CD8-positive, alpha-beta memory T cell (primary cell): ENCODE measurements around the gene AGR2. TPM values are rescaled to one million over a fixed set of nuclear protein-coding genes. Genes with fewer than 3 reads are reported as not detected.
"Not testable (repeated sequence)": the region's sequence is repeated elsewhere in the genome, so short reads cannot be mapped to it uniquely, and the experiment has no call there.

ENCODE experiments used
- CTCF ChIA-PET: fragments of 350-600 bp; sonication (Branson Sonifier 250); formaldehyde crosslinking; loops from one replicate; lab custom pipeline; 2021; ENCODE audit warnings: antibody characterized with exemption; lab: Charles Lee
- POLR2A ChIA-PET: fragments of 350-600 bp; sonication (Branson Sonifier 250); formaldehyde crosslinking; loops from one replicate; lab custom pipeline; 2021; ENCODE audit warnings: antibody characterized with exemption; lab: Charles Lee
- DNase-seq, 5 donors: peaks; one replicate each; pipeline versions ENCODE4 v3.0.0 to v3.0.0-alpha.2; 2020 to 2022; ENCODE audit warnings: mixed read lengths in 1 of 5
- H3K27ac ChIP-seq: one replicate; pipeline ENCODE4 v1.7.0; 2013; ENCODE audit warnings: low read depth, mild to moderate bottlenecking, low read length, moderate library complexity
- H3K27me3 ChIP-seq: 2 replicates; pipeline ENCODE4 v1.7.0; 2013; ENCODE audit warnings: low read length, mild to moderate bottlenecking; ENCODE audit not compliant: insufficient read depth, poor library complexity, severe bottlenecking
- H3K36me3 ChIP-seq: 2 replicates; pipeline ENCODE4 v1.7.0; 2013; ENCODE audit warnings: mild to moderate bottlenecking, low read length, moderate library complexity; ENCODE audit not compliant: insufficient read depth
- H3K4me1 ChIP-seq: 2 replicates; pipeline ENCODE4 v1.7.0; 2013; ENCODE audit warnings: mild to moderate bottlenecking, low read length, moderate library complexity; ENCODE audit not compliant: insufficient read depth
- H3K4me3 ChIP-seq: 2 replicates; pipeline ENCODE4 v1.7.0; 2013; ENCODE audit warnings: mild to moderate bottlenecking, low read length
- H3K9me3 ChIP-seq: 2 replicates; pipeline ENCODE4 v1.7.0; 2013; ENCODE audit warnings: mild to moderate bottlenecking, low read length
- H3K27ac Mint-ChIP-seq, 8 donors: one replicate each; pipeline ENCODE4 v1.8.0; 2020 to 2021; ENCODE audit warnings: mixed read lengths in 8 of 8, mild to moderate bottlenecking in 6 of 8, inconsistent platforms in 3 of 8, moderate library complexity in 3 of 8
- H3K27me3 Mint-ChIP-seq, 2 donors: one replicate each; pipeline ENCODE4 v1.8.0; 2020 to 2021; ENCODE audit warnings: mixed read lengths in 2 of 2, mild to moderate bottlenecking in 1 of 2, moderate library complexity in 1 of 2
- H3K36me3 Mint-ChIP-seq, 3 donors: one replicate each; pipeline ENCODE4 v1.8.0; 2020 to 2021; ENCODE audit warnings: mixed read lengths in 3 of 3, inconsistent platforms in 1 of 3, mild to moderate bottlenecking in 1 of 3
- H3K4me1 Mint-ChIP-seq, 3 donors: one replicate each; pipeline ENCODE4 v1.8.0; 2020 to 2021; ENCODE audit warnings: mixed read lengths in 3 of 3, inconsistent platforms in 1 of 3, mild to moderate bottlenecking in 1 of 3
- H3K4me3 Mint-ChIP-seq, 7 donors: one replicate each; pipeline ENCODE4 v1.8.0; 2020 to 2021; ENCODE audit warnings: mixed read lengths in 7 of 7, mild to moderate bottlenecking in 6 of 7, moderate library complexity in 4 of 7, inconsistent platforms in 2 of 7
- H3K9me3 Mint-ChIP-seq, 5 donors: one replicate each; pipeline ENCODE4 v1.8.0; 2020 to 2022; ENCODE audit warnings: mixed read lengths in 5 of 5, mild to moderate bottlenecking in 3 of 5, moderate library complexity in 2 of 5, inconsistent platforms in 1 of 5
- polyA plus RNA-seq: library from polyadenylated mRNA; unstranded; fragments of 300-500 nt; fragmentation: Illumina TruSeq; gene quantifications from one replicate; pipeline ENCODE4 v1.2.3, GENCODE V29; 2021
- total RNA-seq, 2 experiments: library from RNA; stranded (reverse); gene quantifications; one replicate each; pipeline ENCODE4 v1.2.3, GENCODE V29; 2021

AGR2 gene
- total RNA-seq = not detected
- polyA plus RNA-seq = not detected

DNA sequence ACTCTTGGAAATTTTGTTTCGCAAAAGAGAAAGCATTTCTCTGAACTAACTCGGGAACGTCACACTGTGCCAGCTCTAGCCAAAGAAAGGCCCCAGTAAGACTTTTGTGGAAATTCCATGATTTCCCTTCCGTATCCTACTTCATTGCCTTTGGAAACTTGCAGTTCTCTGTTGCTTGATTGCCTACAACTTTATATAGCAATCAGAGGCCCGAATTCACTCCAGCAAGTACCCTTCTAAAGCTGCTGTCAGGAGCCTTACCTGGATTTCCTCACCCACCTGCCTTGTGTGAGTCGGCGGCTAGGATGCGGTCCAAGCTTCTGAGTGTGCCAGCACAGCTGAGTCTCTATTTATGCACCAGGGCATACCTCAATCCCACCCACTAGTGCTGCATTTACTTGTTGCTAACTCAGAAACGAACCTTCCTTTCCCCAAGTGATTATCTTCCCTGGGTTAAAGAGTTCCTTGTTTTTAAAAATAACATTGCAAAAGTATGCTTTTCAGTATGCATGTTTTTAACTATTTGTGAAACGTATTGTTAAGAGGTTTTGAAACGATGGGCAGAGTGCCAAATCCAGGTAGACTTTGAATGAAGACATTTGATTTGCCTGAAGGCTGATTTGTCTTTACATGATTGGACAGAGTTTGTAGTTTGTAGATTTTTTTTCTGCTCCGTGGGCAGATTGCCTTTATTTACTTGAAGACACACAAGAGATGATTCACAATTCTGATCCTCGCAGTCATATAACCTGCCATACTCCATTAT, at the start of gene AGR2:
Gene AGR2 (minus strand): TSS at position 326 of the 766 bp plus-strand sequence. CDS start 3,203 bp downstream, outside the sequence.
- Mint-ChIP-seq H3K36me3 (no peaks in the 10 kb centered on the region), H3K9me3 (no peaks in the 10 kb centered on the region), H3K4me3 (no peak within 1 kb of the TSS), H3K27me3 (peaks cover 3 to 11% of the 10 kb centered on the region in 2 donors), H3K27ac (no peak within 1 kb of the TSS), H3K4me1 (no peaks in the 10 kb centered on the region)
- no peaks in the 10 kb centered on the region for H3K27me3 ChIP-seq
- H3K27ac ChIP-seq = no peak within 1 kb of the TSS
- CTCF ChIA-PET = no interaction called here
- no peak within 1 kb of the TSS for H3K4me3 ChIP-seq
- POLR2A ChIA-PET = no interaction called here
- no peaks in the 10 kb centered on the region for H3K36me3 ChIP-seq
- no peaks in the 10 kb centered on the region for H3K9me3 ChIP-seq
- no peaks in the 10 kb centered on the region for H3K4me1 ChIP-seq
- DNase-seq = no peak

DNA sequence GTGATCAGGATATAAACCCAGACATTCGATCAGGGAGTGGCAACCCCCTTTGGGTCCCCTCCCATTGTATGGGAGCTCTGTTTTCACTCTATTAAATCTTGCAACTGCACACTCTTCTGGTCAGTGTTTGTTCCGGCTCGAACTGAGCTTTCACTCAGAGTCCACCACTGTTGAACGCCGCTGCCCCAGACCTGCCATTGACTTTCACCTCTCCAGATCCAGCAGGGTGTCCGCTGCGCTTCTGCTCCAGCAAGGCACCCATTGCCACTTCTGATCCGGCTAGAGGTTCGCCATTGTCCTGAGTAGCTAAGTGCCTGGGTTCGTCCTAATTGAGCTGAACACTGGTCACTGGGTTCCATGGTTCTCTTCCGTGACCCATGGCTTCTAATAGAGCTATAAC, 48.4 kb upstream of the AGR2 start:
- H3K4me3 ChIP-seq, H3K4me3 Mint-ChIP-seq, H3K9me3 Mint-ChIP-seq, DNase-seq, H3K27me3 ChIP-seq, H3K4me1 ChIP-seq, H3K4me1 Mint-ChIP-seq, H3K27ac Mint-ChIP-seq, H3K36me3 Mint-ChIP-seq, H3K9me3 ChIP-seq, POLR2A ChIA-PET, H3K36me3 ChIP-seq, CTCF ChIA-PET, H3K27ac ChIP-seq: not testable (repeated sequence)
- H3K27me3 Mint-ChIP-seq = peaks cover 8 to 52% of the 10 kb centered on the region in 2 donors

DNA sequence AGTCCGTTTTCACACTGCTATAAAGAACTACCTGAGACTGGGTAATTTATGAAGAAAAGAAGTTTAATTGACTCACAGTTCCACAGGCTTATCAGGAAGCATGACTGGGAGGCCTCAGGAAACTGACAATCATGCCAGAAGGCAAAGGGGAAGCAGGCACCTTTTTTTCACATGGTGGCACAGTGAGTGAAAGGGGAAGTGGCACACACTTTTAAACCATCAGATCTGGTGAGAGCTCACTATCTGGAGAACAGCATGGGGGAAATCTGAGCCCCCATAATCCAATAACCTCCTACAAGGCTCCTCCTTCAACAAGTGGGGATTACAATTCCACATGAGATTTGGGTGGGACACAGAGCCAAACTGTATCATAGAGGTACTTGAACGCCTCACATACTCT, 47.0 kb upstream of the AGR2 start:
- Mint-ChIP-seq H3K4me1 (no peaks in the 10 kb centered on the region), H3K4me3 (no peak overlapping the region), H3K9me3 (peaks cover 0 to 2% (median 0%) of the 10 kb centered on the region in 5 donors), H3K27ac (no peak overlapping the region), H3K27me3 (peaks cover 8 to 57% of the 10 kb centered on the region in 2 donors), H3K36me3 (no peaks in the 10 kb centered on the region)
- ChIA-PET CTCF (no interaction called here), POLR2A (no interaction called here)
- no peak for DNase-seq
- Histone ChIP-seq H3K27me3 (no peaks in the 10 kb centered on the region), H3K4me1 (no peaks in the 10 kb centered on the region), H3K9me3 (no peaks in the 10 kb centered on the region), H3K4me3 (no peak overlapping the region), H3K36me3 (no peaks in the 10 kb centered on the region), H3K27ac (no peak overlapping the region)

DNA sequence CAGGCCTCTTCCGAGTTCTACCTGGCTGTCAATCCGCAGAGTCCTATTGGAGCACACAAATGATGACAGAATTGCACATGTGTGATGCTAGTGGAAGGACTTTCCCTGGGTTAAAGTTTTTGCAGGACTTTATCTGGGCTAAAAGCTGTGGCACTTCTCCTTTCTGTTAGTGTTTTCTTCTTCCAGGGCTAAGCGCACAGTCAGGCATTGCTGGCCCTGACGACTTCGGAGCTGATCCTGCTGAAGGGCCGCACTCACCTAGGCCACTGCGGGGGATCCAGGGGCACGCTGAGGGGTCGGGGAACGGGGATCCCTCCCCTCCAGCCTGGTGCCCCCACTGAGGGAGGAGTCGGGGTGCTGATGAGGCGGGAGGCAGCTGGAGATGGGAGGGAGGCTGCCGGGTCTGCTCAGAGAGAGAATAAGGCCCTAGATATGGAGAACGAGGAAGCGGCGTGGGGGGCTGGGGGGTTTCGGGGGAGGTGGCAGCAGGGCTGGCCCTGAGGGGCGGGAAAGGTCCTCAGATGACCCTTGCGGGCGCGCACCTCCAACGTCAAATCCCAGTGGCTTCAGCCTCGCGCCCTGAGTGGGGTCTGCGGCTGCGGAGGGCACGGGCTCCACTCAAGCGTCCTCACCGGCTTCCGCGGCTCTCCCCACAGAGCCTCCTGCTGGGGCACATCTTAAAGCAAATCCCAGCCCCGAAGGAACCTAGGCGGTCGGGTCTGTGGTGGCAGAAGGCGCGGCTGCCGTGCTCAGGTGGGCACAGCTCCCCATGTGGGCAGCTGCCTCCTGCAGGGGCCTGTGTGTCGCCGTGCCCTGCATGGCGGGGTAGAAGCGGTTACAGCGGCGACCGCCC, 46.0 kb upstream of the AGR2 start:
- Histone ChIP-seq H3K27me3 (no peaks in the 10 kb centered on the region), H3K36me3 (no peaks in the 10 kb centered on the region), H3K4me1 (no peaks in the 10 kb centered on the region), H3K9me3 (no peaks in the 10 kb centered on the region), H3K4me3 (no peak overlapping the region), H3K27ac (no peak overlapping the region)
- Mint-ChIP-seq H3K27ac (no peak overlapping the region), H3K27me3 (peaks cover 8 to 60% of the 10 kb centered on the region in 2 donors), H3K36me3 (no peaks in the 10 kb centered on the region), H3K9me3 (peaks cover 0 to 2% (median 0%) of the 10 kb centered on the region in 5 donors), H3K4me3 (peak overlapping the region in 1 of 7 donors; percentile 32), H3K4me1 (no peaks in the 10 kb centered on the region)
- ChIA-PET CTCF (no interaction called here), POLR2A (no interaction called here)
- no peak for DNase-seq

DNA sequence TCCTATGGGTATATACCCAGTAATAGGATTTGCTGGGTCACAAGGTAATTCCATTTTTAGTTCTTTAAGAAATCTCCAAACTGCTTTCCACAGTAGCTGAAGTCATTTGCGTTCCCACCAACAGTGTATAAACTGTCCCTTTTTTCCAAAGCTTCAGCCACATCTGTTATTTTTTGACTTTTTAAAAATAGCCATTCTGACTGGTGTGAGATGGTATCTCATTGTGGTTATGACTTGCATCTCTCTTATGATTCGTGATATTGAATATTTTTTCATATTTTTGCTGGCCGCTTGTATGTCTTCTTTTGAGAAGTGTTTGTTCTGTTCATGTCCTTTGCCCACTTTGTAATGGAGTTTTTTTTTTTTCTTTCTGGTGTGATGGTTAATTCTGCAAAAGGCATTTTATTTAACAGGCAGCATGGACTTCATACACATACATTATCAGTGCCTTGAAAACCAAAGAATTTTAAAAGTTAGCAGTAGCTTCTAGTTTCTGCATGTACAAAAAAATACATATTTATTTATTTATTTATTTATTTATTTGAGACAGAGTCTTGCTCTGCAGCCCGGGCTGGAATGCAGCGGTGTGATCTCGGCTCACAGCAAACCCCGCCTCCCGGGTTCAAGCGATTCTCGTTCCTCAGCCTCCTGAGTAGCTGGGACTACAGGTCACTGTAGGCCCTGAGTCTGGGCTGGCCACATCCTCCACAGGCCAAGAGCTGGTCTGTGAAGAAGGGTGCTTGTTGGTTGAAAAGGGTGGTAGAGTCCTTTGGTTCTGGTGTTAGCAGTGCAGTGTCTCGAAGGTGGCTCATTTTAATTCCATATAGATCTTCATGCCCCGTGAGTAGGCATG, 44.7 kb upstream of the AGR2 start:
- no peaks in the 10 kb centered on the region for H3K4me1 ChIP-seq
- Mint-ChIP-seq H3K27ac (no peak overlapping the region), H3K27me3 (peaks cover 7 to 60% of the 10 kb centered on the region in 2 donors), H3K4me3 (no peak overlapping the region), H3K36me3 (no peaks in the 10 kb centered on the region), H3K4me1 (no peaks in the 10 kb centered on the region), H3K9me3 (peaks cover 0 to 2% (median 0%) of the 10 kb centered on the region in 5 donors)
- H3K9me3 ChIP-seq = no peaks in the 10 kb centered on the region
- no peak for DNase-seq
- no peak overlapping the region for H3K27ac ChIP-seq
- H3K4me3 ChIP-seq = no peak overlapping the region
- ChIA-PET CTCF (no interaction called here), POLR2A (no interaction called here)
- H3K36me3 ChIP-seq = no peaks in the 10 kb centered on the region
- H3K27me3 ChIP-seq = no peaks in the 10 kb centered on the region

DNA sequence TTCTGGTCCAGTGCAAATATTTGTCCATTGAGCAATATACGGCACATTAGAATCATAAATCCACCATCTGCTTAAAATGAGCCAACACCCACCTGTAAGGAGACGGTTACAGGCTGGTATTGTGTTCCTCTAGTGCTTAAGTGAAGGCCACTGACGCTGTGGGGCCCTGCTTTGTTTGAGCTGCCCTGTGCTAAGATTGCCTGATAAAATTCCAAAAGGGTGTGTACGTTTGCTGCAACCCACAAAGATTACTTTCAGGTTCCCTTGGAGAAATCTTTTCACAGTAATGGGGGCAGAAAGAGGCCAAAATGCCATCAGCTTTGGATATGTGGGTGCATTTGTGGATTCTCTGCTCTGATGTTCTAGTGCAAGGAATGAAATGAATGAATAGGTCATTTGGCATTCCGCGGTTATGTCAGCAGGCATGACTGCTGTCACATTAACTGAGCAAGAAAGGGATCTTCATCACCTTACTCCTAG, 42.6 kb upstream of the AGR2 start:
- H3K4me3 ChIP-seq = no peak overlapping the region
- H3K9me3 ChIP-seq = no peaks in the 10 kb centered on the region
- H3K27me3 Mint-ChIP-seq = peaks cover 8 to 52% of the 10 kb centered on the region in 2 donors
- ChIA-PET CTCF (no interaction called here), POLR2A (no interaction called here)
- no peak overlapping the region for H3K27ac ChIP-seq
- peaks cover 0 to 2% (median 0%) of the 10 kb centered on the region in 5 donors for H3K9me3 Mint-ChIP-seq
- no peaks in the 10 kb centered on the region for H3K36me3 ChIP-seq
- H3K27me3 ChIP-seq = no peaks in the 10 kb centered on the region
- no peaks in the 10 kb centered on the region for H3K36me3 Mint-ChIP-seq
- H3K4me1 Mint-ChIP-seq = no peaks in the 10 kb centered on the region
- no peak overlapping the region for H3K27ac Mint-ChIP-seq
- DNase-seq = no peak
- H3K4me3 Mint-ChIP-seq = no peak overlapping the region
- H3K4me1 ChIP-seq = no peaks in the 10 kb centered on the region

DNA sequence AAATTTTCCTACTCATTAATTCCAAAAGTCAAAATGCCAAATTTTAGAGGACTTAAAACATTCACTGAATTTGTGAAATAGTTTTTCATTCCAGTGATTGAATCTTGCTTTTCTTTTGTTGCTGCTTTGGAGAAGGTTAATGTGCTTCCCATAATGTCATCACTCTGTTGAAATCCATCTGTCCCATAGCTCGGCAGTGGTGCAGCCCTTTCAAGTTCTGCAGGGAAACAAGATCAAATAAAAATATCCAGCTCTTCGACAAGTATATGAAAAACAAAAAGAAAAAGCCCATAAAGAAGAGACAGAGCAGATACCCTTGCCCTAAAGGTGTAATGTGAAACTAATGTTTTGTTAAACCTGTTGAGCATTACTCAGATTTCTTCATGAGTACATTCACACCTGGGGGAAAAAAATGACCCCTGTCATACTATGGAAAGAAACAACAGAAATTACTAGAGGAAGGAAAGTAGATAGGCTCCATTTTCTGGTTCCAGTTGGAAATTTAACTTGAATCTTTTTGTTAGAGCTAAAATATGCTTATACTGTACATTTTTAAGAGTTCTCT, 41.9 kb upstream of the AGR2 start:
- ChIA-PET POLR2A (no interaction called here), CTCF (no interaction called here)
- Mint-ChIP-seq H3K36me3 (no peaks in the 10 kb centered on the region), H3K27ac (no peak overlapping the region), H3K27me3 (peaks cover 6 to 44% of the 10 kb centered on the region in 2 donors), H3K4me1 (no peaks in the 10 kb centered on the region), H3K4me3 (no peak overlapping the region), H3K9me3 (peaks cover 0 to 2% (median 0%) of the 10 kb centered on the region in 5 donors)
- Histone ChIP-seq H3K36me3 (no peaks in the 10 kb centered on the region), H3K4me1 (no peaks in the 10 kb centered on the region), H3K9me3 (no peaks in the 10 kb centered on the region), H3K27me3 (no peaks in the 10 kb centered on the region), H3K4me3 (no peak overlapping the region), H3K27ac (no peak overlapping the region)
- no peak for DNase-seq
